MV-4-11 (cell line): ENCODE measurements around the gene NFKBIZ.

Experiments used
- DNase-seq: peaks from one replicate; lab custom pipeline; 2025; lab: John Stamatoyannopoulos, UW

NFKBIZ gene

GRCh38 chr3:101825904-101826445, 23.3 kb upstream of the NFKBIZ start:
- DNase-seq = no peak

DNA sequence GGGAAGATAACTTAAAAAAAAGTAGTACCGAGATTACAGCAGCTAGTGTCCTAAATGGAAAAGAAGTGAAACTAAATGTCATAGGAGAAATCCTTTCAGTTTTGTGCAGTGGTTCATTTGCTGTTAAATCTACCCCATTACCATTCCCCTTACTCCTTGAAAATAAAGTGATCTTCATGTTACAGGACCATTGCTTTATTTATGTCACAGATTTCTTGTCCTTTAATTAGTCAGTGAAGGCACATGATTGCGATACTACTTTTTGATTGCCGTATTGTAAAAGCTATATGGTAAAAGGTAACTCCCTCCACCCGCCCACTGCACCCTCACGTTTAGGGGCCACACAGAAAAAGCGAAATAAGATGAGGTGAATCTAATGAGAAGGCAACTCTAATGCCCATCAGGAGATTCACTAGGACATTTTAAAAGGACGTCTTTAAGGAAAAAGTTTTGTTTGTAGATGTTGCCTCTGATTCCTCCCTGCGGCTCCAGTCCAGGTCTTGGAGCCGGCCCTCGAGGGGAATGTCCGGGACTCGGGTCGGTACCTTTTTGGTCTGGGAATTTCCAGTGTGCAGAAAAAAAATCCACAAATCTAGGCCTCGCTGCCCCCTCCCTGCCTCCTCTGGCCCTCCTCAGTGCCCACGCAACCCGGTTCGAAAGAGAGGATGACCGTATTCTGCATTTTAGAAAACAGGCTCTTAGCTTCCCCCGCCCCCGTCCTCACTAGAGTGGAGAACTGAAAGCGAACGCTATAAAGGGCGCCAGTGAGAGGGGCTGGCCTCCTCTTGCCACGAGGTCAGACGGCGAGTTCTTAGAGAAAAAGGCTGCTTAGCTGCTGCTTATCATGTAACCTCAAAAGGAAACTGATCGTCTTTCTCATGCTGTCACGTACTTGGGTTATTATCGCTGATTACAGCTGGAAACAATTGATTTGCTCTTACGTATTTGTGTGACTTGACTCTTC, 21.8 kb upstream of the NFKBIZ start:
- DNase-seq = peak; percentile 85

GRCh38 chr3:101828276-101828675, 21.0 kb upstream of the NFKBIZ start:
- DNase-seq = no peak

DNA sequence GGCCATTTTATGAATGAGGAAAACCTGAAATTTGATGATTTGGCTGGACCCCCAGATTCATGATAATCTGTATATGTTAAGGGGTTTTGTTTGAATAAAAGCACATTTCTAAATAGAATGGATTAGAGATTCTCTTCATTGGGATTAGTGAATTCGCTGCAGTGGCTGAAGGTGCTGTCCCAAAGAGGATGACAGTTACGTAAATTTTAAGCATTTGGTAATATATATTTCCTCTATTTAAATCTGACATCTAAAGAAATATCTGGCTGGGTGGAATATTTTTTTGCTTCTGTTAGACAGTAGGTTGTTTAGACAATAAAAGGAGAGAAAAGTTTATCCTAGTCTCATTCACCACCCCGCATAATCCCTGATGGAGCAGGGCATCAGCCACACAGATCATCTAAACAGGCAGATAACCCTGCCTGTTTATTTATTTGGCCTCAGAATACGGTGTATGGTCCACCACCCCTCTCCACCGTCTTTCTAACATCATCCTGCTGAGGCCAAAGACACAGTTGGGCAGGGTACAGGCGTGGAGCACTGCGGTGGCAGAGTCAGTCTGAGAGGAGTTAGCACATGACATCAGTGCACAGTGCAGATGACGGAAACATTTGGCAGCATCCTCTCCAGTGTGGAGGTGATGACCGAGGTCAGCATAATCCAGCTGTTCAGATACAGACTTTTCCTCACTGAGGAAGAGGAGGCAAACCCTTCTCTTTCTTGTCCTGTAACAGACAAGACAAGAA, 20.4 kb upstream of the NFKBIZ start:
- no peak for DNase-seq

DNA sequence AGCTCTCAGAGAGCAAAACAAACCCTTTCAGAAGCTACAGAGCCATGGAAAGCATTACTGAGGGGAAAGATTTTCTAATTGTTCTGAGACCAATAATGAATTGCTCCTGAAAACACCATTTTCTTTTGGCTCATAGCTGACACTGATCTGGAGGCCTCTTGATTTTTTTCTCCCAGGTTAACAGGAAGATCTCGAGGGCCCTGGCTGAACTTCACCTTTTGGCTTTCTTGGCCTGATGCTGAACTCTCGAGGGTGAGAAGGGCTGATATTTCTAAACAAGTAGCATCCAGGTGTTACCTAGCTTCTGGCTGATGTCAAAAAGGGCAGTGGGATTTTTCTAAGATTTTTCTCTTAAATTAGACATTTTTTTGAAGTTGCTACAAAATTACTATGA, 19.9 kb upstream of the NFKBIZ start:
- DNase-seq = no peak

GRCh38 chr3:101829874-101830273, 19.4 kb upstream of the NFKBIZ start:
- DNase-seq = peak; percentile 84

GRCh38 chr3:101833446-101833974, 15.8 kb upstream of the NFKBIZ start:
- DNase-seq = no peak

- DNase-seq = peak; percentile 1
Observed at GRCh38 chr3:101835676-101836075, 13.6 kb upstream of the NFKBIZ start.

DNA sequence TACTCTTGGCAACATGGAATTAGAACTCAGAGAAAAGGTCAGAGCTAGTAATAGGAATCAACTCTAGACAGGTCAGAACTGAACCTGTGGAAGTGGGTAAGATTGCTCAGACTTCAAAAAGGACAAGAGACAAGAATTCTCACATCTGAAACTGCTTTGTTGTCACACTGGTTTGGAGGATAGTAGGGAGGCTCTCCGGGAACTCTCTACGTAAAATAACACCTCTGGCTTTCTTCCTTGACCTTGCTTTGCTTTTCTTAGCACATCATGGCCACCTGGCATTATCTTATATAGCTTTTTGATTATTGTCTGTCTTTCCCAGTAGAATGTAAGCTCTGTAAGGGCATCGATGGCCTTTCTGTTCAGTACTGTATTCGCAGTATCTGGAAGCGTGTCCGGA, 13.2 kb upstream of the NFKBIZ start:
- DNase-seq = no peak

GRCh38 chr3:101836652-101837598, 12.4 kb upstream of the NFKBIZ start:
- DNase-seq = peak; percentile 86

- DNase-seq = no peak
Observed at GRCh38 chr3:101838691-101839090, 10.6 kb upstream of the NFKBIZ start.

DNA sequence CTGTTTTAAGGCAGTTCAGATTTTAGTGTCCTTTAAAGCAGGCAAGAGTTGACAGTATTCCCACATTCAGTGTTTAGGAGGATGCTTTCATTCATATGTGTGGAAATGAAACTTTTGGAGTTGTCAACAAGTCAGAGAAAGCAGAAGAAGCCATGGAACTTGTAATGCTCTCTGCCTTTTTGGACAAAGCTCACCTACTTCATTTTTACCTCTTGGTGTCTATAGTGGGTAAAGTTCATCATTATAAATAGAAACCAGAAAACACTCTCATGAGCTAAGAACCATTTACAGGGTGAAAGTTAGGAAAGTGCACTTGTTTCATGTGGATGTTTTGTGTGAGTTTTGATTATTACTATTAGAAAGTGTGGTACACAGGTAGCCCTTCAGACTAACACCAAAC, 9.2 kb upstream of the NFKBIZ start:
- DNase-seq = no peak

DNA sequence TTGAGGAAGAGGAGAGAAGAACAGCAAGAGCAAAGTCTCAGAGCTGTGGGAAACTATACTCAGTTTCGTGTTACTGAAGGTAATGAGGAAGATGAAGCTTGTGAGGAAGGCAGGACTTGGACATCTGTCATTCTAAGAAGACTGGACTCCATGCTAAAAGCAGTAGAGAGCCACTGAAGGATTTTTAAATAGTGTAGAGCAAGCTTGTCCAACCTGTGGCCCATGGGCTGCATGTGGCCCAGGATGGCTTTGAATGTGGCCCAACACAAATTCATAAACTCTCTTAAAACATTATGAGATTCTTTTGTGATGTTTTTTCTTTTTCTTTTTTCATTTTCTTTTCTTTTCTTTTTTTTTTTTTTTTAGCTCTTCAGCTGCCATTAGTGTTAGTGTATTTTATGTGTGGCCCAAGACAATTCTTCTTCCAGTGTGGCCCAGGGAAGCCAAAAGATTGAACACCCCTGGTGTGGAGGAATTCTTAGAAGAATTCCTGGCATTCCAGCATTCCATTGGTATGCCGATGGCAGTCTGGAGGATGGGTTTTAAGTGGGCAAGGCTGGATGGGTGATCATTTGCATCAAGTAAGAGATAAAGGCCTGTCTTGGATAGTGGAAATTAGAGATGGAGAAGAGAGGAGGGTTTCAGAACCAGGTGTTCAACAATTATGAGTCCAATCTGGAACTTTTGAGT, 6.9 kb upstream of the NFKBIZ start:
- no peak for DNase-seq

DNA sequence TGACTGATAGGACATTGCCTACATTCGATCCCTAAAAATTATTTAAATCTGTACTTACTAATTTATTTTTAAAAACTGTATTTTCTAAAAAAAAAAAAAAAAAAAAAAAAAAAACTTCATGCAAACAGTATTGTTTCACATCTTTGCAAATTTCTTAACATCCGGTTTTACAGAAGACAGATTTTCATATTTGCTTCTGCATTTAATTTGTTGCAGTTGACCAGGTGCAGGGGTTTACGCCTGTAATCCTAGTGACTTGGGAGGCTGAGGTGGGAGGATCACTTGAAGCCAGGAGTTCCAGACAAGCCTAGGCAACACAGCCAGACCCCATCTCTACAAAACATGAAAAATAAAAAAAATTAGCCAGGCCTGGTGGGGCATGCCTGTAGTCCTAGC, 6.4 kb upstream of the NFKBIZ start:
- no peak for DNase-seq

- no peak for DNase-seq
Observed at GRCh38 chr3:101845425-101845824, 3.9 kb upstream of the NFKBIZ start.

DNA sequence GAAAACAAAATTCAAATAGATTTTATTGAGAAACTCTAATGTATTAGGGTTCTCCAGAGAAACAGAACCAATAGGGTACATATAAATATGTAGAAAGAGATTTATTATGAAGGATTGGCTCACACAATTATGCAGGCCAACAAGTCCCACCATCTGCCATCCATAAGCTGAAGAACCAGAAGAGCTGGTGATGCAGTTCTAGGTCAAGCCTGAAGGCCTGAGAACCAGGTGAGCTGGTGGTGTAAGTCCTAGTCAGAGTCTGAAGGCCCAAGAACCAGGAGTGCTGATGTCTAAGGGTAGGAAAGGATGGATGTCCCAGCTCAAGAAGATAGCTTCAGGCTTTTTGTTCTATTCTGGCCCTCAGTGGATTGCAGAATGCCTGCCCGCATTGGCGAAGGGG, 2.6 kb upstream of the NFKBIZ start:
- DNase-seq = no peak

DNA sequence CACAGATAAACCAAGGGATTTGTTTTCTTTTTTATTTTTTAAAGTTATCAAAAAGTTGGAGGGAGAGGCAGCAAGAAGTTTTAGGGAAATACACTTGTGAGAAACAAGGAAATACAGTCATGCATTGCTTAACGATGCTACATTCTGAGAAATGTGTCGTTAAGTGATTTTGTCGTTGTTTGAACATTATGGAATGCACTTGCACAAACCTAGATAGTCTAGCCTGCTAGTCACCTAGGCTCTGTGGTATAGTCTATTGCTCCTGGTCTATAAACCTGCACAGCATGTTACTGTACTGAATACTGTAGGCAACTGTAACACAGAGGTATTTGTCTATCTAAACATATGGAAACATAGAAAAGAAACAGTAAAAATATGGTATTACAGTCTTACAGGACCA, 2.0 kb upstream of the NFKBIZ start:
- DNase-seq = peak; percentile 62

DNA sequence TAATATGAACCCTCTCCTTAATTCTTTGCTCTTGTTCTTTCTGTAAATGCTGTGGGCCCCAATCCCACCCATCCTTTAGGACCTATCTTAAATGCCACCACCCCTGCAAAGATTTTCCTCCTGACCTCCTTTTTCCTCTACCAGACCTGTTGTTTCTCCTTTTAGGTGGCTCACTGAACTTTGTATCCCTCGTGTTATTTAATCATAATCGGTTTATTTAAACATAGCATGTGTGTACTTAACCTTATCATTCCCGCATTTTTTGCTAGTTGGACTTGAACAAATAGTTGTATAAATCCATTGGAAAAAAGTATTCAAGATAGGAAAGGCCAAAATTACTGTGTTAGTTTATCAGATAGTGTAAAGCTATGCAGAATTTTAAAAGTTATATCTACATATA, 988 bp upstream of the NFKBIZ start:
- DNase-seq = no peak

GRCh38 chr3:101849714-101850245, 466 bp downstream of the NFKBIZ start:
- DNase-seq = peak; percentile 35

DNA sequence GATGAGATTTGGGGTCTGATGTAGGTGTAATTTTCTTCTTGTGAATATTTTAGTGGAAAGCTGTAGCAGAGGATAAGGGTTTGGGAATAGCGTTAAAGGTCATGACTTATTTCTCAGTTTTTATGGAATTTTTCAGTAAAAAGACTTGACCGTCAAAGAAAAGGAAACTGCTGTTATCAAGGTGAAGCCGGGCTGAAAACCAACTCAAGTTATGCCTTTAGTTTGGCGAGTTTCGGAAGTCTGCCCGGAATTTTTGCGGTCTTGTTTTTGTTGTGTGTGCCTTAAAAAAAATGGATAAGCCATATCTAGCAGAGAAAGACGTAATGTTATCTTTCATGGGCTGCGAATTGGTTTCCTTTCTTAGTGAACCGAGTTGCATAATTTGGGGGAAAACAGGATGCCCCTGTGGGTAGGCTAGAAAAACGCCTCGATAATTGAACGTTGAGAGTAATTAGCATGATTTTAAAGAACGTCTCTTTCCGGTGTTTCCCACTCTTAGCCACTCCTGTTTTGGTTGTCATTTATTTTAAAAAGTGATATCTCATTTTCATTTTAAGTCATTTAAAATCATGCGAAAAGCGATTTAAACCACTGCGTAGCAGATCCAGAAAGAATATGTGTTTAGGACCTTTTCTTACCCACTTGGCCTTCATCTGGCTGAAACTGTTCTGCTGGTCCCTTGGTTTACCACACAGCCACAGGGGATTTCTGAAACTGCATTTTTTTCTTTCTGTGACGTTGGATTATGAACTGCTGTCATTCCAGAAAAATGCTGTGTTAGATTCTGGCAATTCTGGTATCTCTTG, 1.1 kb downstream of the NFKBIZ start:
- peak; percentile 71 for DNase-seq
